NCI-H510A treated with DMSO at 0.1 percent for 48 hours (cell line): ENCODE results near the gene TRERF1.
A peak's percentile ranks its signal among the peaks of the same experiment; 100 is the strongest.
"Not testable (repeated sequence)": the region's sequence is repeated elsewhere in the genome, so short reads cannot be mapped to it uniquely, and the experiment has no call there.

Experiments
- DNase-seq: peaks from one replicate; lab custom pipeline; 2025; lab: John Stamatoyannopoulos, UW

TRERF1 gene

DNA sequence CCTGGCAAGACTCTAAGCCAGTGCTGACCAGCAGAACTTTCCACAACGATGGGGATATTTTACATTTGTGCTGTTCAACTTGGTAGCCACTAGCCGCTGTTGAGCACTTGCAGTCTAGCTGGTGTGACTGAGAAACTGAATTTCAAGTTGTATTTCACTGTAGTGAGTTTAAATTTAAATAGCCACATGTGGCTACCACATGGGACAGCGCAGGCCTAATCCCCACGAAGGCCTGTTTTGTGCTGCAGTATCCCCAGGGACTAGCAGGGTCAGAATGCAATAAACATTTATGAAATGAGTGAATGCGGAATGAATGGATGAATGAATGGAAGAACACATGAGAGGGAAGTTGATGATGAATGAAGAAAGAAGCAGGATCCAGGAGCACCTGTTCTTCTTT lies 115.8 kb downstream of the TRERF1 start:
- no peak for DNase-seq

DNA sequence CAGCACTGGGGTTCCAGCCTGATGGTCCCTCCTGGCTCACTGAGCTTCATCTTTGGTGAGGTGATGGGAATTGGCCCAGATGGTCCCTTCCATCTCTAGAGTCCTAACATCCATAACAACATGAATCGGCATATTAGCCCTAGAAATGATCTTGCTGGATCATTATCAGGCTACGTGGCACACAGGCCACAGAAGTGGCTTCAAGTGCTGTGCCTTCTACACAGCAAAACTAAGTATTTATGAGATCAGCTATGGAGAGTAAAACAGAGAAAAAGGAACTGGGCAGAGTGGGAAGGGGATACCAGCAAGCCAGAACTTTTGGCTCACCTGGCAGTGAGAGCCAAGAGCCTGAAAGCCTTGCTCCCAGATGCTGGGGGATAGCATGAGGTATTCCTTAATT lies 116.9 kb downstream of the TRERF1 start:
- no peak for DNase-seq

DNA sequence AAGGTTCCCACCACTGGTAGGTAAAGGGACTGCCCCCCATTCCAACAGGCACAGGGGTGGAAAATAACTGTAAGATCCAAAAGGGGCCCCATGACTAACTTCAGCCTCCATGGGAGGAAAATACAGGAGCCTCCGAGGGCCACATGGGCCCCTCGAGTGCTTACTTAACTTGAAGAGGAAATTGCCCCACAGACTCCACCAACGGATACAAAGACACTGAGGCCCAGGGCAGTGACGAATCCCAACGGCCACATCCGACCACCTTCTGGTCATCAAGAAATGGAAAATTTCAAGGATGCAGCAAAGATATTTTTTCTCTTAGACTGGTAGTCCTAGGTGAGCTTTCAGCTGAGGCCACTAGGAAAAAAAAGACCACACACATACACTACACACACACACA lies 118.1 kb downstream of the TRERF1 start:
- no peak for DNase-seq

DNA sequence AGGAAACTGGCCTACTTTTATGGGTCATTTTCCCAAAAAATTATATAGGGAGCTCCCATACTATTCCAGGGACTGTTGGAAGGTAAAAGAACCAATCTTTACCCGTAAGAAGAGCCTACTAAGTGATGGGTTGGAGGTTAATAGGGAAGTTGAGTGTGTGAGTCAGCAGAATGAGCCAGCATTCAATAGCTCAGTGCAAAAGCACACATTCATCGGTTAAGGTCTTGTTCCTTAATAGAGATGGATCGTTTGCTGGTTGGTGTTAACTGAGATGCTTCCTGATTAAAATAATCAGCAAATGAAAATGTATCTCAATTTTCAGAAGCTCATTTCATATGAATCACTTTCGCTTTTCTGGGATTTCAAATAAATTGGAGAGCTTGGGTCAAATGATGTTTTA lies 118.8 kb downstream of the TRERF1 start:
- no peak for DNase-seq

DNA sequence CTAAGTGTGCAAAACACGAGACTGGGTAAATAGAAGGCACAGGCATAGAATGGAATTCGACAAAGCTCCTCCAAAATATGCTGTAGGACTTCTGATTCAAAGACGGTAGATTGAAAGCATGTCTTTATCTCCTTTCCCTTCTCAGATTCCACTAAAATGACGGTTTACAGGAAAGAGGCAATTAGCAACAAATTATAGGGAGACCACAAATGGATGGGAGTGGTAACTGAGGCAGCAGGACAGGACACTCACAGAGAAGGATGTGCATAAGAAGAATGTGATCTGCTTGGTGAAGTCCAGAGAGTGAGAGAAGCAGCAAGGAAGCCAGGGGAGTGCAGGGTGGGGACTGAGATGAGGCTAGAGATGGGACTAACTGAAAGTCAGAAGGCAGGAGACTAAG lies 120.7 kb downstream of the TRERF1 start:
- no peak for DNase-seq

DNA sequence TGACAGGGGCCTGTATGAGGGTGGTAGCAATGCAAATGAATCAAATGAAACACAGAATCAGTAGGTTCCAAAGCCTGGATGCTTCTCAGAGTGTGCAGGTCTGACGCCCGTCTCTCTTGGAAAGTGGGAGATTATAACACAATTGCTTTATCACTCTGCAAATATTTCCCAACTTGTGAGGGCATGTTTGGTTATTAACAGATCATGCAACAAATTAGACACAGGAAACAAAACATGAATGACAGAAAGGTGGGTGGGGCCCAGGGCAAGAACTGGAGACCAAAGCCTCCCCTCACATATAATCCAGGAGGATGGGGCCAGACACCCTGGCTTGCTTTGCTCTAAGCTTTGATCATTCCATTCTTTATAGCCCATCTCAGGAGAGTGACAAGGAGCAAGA lies 125.5 kb downstream of the TRERF1 start:
- DNase-seq, result no peak

DNA sequence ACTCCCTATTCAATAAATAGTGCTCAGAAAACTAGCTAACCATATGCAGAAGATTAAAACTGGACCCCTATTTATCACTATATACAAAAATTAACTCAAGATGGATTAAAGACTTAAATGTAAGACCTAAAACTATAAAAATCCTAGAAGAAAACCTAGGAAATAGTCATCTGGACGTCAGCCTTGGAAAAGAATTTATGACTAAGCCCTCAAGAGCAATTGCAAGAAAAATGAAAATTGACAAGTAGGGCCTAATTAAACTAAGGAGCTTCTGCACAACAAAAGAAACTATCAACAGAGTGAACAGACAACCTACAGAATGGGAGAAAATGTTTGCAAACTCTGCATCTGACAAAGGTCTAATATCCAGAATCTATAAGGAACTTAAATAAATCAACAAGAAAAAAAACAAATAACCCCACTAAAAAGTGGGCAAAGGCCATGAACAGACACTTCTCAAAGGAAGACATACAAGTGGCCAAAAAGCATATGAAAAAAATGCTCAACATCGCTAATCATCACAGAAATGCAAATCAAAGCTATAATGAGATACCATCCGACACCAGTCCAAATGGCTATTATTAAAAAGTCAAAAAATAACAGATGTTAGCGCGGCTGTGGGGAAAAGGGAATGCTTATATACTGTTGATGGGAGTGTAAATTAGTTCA lies 126.9 kb downstream of the TRERF1 start:
- DNase-seq, result not testable (repeated sequence)

DNA sequence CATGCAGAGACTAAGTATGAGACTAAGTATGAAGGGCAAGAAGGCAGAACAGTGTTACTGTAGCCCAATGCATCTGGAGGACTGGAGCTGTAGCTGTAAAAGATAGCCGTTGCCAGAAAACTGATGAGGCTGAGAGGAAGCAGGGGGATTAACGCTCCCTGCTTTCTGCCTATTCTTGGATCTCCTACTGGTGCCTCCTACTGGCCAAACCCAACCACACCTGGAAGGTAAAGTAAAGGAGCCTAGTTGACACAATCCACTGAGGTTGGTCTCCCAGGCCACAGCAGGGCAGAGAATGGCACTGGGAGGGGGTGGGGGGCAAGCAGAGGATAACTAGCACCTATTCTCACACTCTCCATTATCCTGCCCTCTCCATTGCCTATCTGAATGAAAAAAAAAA lies 129.1 kb downstream of the TRERF1 start:
- DNase-seq, result no peak

DNA sequence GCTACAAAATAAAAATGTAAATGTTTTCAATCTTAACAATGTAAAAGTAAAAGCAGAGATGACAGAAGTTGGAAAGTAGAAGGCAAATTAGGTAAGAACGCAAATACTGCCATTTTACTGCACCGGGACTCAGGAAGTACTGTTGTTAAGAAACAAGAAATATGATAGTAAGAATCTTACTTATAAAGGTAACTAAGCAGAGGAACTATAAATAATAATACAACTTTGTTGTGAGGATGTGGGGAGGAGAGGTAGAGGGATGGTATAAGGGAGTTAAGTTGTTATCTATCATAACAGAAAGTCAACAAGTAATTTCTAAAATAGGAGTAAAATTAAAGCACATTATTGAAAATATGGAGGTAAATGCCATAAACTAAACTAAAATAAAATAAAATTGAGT lies 129.8 kb downstream of the TRERF1 start:
- DNase-seq, result no peak

DNA sequence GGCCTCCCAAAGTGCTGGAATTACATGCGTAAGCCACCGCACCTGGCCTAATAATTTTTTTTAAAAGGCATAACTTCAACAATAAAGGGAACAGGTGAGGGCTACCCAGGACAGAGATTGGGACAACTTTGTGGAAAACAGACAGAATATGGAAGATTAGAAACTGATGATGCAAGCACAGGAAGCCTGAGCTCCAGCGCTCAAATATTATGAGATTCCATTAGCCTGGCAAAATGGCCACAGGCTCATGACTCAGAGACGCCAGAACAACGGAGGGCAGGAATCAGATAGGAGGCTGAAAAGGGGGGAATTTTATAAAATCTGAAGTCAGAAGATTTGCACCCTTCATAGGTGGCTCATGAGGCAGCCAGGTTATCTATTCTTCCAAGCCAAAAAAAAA lies 131.0 kb downstream of the TRERF1 start:
- no peak for DNase-seq

DNA sequence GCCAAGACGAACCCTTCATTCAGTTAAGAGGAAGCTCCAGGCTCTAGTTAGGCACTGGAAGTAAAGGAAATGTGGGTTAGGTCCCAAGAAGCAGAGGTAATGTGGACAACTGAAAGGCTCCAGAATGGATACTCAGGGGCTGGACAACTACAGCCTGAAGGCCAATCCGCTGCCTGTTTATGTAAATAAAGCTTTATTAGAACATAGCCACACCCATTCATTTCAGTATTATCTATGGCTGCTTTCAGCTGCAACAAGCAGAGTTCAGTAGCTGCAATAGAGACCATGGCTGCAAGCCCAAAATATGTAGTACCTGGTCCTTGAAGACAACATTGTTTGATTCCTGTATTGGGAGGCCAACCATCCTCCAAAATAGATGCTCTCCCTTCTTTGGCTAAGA lies 133.2 kb downstream of the TRERF1 start:
- no peak for DNase-seq

DNA sequence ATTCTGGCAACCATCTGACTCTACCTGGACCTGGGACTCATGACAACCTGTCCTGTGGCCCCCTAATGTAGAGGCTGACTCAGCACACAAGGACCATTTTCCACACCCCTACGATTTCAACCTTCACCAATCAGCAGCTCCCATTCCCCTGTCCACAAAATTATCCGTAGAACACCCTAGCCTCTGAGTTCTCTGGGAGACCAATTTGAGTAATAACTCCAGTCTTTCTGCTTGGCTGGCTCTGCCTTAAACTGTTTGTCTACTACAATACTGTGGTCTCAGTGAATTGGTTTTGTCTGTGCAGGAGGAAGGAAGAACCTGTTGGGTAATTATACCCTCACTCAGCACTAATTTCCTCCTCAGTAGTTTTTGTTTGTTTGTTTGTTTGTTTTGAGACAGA lies 134.7 kb downstream of the TRERF1 start:
- no peak for DNase-seq

DNA sequence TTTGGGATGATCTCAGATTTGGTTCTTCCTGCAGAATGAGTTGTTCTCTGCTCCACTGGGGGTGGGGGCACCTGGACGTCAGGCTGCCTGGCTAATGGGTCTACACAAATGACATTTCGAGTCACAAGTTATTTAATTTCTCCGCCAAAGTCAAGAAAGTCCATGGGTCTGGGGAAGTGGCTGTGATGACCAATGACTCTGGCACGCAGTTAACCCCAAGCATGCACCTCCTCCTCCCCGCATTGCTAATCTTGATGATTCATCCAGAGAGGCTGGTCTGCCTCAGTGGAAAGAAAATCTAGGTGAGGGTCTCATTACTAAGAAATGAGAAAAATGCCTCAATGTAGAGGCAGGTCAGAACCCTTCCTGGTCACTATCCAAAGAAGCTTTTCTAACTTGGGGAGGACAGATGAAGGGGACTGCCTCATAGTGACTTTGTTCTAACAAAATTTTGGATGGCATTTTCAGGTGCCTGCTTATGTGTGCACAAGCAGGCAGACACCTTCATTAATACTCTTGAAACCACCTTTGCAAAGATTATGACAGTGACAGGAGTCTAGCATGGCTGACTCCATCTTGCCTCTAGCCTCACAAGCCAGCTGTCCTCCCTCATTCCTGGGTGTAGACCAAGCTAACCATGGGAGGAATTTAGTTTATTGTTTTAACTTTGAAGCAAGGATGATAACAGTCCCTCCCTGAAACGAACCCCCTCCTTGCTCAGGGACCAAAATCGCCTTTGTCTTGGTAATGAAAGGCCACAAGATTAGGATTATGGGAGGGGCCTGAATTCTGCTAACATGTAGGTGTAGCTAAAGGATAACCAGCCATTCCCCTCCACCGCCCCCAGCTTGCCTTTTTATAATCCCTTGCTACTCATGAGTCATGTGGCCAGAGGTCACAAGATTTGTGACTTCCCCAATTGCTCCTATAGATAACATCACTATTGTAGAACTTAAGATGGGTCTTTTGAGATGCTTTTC lies 135.4 kb downstream of the TRERF1 start:
- DNase-seq, result no peak

DNA sequence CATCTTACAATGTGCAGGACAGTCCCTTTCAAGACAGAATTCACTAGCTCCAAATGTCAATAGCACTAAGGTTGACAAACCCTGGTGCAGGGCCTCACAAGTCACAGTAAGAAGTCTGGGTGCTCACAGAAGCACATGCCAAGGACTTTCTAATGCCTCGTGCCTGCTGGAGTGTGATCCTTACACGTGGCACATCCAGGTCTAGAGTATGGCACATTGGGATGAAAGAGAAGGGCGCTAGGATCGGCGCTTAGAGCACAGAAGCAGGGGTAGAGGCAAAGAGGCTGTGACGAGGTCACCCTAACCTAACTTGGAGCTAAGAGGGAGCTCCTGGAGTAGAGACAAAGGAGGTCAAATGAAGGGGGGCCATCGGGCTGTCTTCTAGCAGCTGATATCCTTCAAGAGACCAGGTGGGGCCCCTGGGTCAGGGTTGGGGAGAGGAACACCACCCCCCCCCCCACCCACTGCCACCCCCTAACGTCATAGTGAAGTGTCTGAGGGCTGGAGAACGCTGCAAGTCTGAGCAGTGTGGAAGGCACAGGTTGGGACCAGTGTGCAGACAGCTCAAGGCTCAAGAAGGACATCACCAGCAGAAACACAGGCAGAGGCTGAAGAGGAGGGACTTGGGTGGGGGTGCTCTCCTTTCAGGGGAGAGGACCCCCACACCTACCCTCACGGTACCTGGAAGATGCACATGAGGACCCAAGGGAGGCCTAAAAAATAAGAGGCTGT lies 136.3 kb downstream of the TRERF1 start:
- DNase-seq, result no peak

DNA sequence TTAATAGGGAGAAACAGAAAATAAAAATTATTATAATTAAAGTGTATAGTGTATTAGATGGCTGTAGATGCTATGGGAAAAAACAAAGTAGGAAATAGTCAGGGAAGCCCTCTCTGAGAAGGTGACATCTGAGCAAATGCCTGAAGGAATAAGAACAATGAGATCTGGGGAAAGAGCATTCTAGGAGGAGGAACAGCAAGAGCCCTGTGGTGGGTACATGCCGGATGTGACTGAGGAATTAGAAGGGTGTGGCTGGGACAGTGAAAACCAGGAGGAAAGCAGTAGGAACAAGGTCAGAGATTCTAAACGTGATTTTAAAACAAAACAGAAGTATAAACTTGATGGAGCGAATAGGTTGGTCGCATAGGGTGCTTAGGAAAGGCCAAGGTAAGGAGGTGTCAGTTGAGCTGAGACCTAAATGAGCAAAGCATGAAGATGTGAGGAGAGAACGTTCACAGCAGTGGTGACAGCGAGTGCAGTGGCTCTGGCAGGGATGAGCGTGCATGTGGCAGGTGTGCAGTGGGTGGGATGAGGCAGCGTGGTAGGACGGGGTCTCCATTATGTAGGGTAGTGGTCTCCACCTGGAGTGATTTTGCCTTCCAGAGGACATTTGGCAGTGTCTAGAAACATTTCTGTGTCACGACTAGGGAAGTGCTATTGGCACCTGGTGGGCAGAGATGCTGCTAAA lies 137.0 kb downstream of the TRERF1 start:
- no peak for DNase-seq

DNA sequence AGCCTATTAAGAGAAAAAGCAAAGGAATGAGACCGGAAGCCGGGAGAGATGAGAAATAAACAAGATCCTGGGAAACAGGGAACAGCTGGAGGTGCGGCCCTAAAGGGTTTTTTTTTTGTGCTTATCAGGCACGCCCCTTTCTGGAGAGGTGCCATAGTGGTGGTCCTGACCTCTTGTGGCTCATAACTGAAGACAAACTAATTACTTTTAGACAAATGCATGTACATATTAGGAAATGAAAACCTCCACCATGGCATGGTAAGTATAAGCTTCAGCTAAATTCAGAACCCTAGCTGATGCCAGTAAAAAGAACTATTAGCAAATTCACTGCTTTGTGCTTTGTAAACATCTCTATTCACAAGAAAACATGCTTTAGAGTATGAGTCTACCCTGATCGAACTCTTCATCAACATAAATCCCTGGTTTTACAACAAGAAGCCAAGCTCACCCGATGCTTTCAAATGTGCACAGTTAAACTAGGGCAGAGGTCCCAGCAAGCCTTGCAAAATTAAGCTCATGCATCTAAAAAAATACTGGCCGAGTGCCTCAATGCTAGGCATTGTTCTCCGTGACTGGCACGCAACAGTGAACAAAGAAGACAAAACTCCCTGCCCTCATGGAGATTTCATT lies 137.7 kb downstream of the TRERF1 start:
- DNase-seq, result no peak

DNA sequence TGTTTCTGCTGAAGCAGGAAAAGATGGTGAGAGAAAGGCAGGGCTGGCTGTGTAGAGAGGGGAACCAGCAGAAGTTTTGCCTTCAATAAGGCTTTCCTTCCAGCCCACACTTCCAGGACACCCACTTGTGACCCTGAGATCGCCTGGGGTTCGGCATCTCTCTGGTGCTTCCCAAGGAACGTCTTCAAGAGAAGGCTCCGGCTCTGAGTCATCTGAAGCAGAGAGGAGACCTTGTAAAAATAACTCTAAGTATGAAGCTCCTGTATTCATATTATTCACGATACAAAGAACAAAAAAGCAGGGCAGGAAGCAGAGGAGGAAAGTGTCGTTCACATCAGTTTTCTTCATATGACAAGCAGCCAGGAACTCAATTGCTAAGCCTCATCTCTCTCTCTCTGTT lies 138.7 kb downstream of the TRERF1 start:
- DNase-seq, result no peak

DNA sequence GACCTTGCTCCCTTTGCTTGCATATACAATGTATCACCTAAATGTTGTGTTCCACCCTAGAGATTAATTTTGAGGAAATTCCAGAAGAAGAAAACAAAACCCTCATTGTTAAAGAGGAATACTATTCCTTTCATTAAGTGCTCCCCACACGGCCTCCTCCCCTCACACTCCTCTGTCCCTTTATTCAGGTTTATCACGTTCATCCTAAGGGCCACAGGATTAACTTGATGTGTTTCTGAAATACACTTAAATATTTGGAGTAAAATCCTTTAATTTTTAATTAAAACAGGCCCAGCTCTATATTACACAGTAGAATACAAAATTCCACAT lies 144.6 kb downstream of the TRERF1 start:
- no peak for DNase-seq

DNA sequence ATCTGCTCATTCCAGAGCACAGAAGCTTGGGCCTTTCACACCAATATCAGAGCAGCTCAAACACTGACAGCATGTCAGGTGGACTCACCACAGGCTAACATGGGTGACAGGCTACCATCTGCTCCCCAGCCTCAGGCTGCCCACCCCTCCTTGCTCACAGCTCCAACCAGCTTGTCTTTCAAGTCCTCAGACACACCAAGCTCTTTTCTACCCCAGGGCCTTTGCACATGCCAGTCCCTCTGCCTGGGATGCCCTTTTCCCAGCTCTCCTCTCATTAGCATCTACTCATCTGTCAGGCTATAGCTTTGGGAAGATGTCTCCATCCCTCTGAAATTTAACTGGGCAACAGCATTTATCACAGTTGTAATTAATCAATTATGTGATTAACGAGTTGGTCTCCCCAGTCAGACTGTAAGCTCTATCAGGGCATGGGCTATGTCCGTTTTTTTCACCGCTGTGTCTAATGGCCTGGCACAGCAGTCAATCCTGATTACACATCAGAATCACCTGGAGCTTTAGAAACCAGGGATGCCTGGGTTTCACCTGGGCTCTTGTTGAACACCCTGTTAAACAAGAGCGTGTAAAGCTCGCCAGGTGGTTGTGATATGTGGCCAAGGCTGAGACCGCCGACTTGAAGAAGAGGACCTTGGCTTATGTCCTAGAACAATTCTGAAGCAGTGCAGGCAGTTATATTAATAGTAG lies 145.1 kb downstream of the TRERF1 start:
- DNase-seq, result no peak

DNA sequence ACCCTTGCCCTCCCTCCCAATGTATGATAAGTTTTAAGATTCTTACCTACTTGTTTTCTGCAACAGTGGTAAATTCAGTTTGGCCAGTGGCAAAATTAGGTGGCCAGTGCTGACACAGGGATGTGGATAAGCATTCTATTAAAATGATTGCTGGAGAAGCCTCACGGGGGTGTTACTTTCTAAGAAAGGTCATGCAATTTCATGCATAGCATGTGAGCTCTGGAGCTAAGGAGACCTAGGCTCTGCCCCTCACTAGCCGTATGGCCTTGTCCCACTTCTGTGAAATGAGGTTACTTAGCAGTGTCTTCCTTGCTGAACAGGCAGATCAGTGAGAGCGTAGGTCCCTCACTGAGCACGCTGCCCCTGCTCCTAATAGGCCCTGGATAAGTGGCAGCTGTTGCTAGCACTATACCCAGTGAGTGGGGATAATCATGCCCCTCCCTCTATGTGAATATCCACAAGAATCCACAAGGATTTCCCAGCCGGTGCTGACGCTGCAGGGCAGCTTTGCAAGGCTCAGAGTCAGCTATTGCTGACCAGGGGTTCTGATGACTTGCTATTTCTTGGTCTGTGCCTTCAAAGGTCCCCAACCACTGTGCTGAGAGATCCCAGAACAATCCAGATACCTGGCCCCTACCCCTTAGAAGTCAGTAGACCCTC lies 147.5 kb downstream of the TRERF1 start:
- DNase-seq, result peak; percentile 15

DNA sequence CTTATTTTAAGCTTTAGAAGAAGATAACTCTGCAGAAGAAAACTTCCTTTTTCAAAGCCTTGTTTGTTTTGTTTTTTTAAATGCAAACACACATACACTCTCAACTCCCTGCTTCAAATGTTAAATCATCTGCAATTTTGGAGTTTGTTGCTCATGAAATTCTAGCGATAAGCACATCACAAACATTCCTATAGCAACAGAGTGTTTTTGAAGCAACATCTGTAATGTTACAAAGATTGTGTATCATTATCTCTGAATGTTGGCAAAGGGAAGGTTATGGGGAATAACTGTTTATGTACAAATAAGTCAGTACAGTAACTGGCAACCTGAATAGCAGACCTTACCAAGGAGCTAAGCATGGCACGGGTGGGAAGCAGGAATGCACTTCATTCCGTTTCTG lies 149.3 kb downstream of the TRERF1 start:
- DNase-seq, result no peak
